Activated CD8-positive, alpha-beta T cell treated with anti-CD3 and anti-CD28 coated beads, Interleukin-2, amount 10 ng/mL, durations not matched to agents 7 days and 5 days (primary cell): ENCODE data around the gene CUBN. TPM values are rescaled to one million over a fixed set of nuclear protein-coding genes. Genes with fewer than 3 reads are reported as not detected.
A peak's percentile ranks its signal among the peaks of the same experiment; 100 is the strongest.
"Not testable (repeated sequence)": the region's sequence is repeated elsewhere in the genome, so short reads cannot be mapped to it uniquely, and the experiment has no call there.

Source experiments
- ATAC-seq: fragments of 150-1000 bp; cut with Tn5 transposase; one replicate; pipeline ENCODE4 v1.10.0; 2021; ENCODE audit warnings: moderate library complexity
- CTCF ChIA-PET: fragments of 350-600 bp; sonication (Branson Sonifier 250); formaldehyde crosslinking; loops from one replicate; lab custom pipeline; 2021; ENCODE audit warnings: antibody characterized with exemption; lab: Charles Lee
- POLR2A ChIA-PET: fragments of 350-600 bp; sonication (Branson Sonifier 250); formaldehyde crosslinking; loops from one replicate; lab custom pipeline; 2021; ENCODE audit warnings: antibody characterized with exemption; lab: Charles Lee
- DNase-seq: peaks from one replicate; pipeline ENCODE4 v3.0.0-alpha.2; 2020
- H3K27ac Mint-ChIP-seq: one replicate; pipeline ENCODE4 v1.8.0; 2021; ENCODE audit warnings: mild to moderate bottlenecking, mixed read lengths
- H3K27me3 Mint-ChIP-seq: one replicate; pipeline ENCODE4 v1.8.0; 2021; ENCODE audit warnings: low read depth, mixed read lengths
- H3K36me3 Mint-ChIP-seq: one replicate; pipeline ENCODE4 v1.8.0; 2021; ENCODE audit warnings: low read depth, mixed read lengths
- H3K4me1 Mint-ChIP-seq: one replicate; pipeline ENCODE4 v1.8.0; 2021; ENCODE audit warnings: low read depth, mixed read lengths
- H3K4me3 Mint-ChIP-seq: one replicate; pipeline ENCODE4 v1.8.0; 2021; ENCODE audit warnings: mild to moderate bottlenecking, mixed read lengths
- H3K9me3 Mint-ChIP-seq: one replicate; pipeline ENCODE4 v1.8.0; 2022; ENCODE audit warnings: mixed read lengths; ENCODE audit not compliant: insufficient read depth
- total RNA-seq, 2 experiments: library from RNA; stranded (reverse); gene quantifications; one replicate each; pipeline ENCODE4 v1.2.3, GENCODE V29; 2021

The CUBN gene
- total RNA-seq, 2 experiments from 2014 or later: 0.68 to 1.2 TPM

GRCh38 chr10:17021656-17022465, 107.8 kb downstream of the CUBN start:
- no peak overlapping the region for H3K27ac Mint-ChIP-seq

DNA sequence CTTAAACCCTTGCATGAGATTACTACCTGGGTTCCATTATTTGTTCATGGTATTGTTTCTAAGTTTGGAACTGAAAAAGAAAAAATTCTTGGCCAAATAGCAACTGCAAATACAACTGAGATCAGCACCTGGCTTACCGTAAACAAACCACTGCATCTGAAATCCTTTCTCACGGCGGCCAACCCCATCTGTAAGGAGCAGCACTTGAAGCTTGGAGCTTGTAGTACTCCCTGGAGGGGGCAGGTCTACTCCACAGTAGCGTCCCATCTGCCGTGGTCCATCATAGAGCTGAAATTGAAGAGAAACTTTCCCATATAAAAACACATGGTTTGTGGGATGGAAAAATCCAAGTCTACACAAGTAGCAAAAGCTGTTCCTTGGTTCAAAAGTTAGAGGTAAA, 109.9 kb downstream of the CUBN start:
- peaks cover 38% of the 10 kb centered on the region for H3K4me1 Mint-ChIP-seq
- no peak for ATAC-seq

More at GRCh38 chr10:17021656-17022465, 107.8 kb downstream of the CUBN start:
- ATAC-seq (no peak), DNase-seq (peak; percentile 15)
- Mint-ChIP-seq H3K9me3 (peaks cover 11% of the 10 kb centered on the region), H3K36me3 (peaks cover 16% of the 10 kb centered on the region), H3K27me3 (no peaks in the 10 kb centered on the region), H3K4me1 (peaks cover 57% of the 10 kb centered on the region), H3K4me3 (no peak overlapping the region)
- ChIA-PET POLR2A (interaction anchor here (0.6 to 6.9 kb wide), 3 partner anchors 52 to 208 kb away, joined by 3 to 127 read pairs (median 3); partner anchors contain the start of genes RSU1 and VIM), CTCF (interaction anchor here (0.9 to 1.8 kb wide), 3 partner anchors 13 to 185 kb away, joined by 3 to 4 read pairs (median 3); no protein-coding TSS in a partner anchor)

GRCh38 chr10:17013131-17013983, 116.3 kb downstream of the CUBN start:
- peaks cover 10% of the 10 kb centered on the region for H3K36me3 Mint-ChIP-seq
- H3K4me3 Mint-ChIP-seq, POLR2A ChIA-PET, ATAC-seq, CTCF ChIA-PET, H3K27me3 Mint-ChIP-seq, DNase-seq, H3K9me3 Mint-ChIP-seq: not testable (repeated sequence)
- H3K27ac Mint-ChIP-seq: peak overlapping the region; percentile 53
- H3K4me1 Mint-ChIP-seq: peaks cover 16% of the 10 kb centered on the region

More for the DNA sequence above, 109.9 kb downstream of the CUBN start:
- POLR2A ChIA-PET: interaction anchor here (1.5 to 2.1 kb wide), 2 partner anchors 209 to 211 kb away, joined by 4 to 10 read pairs; partner anchors contain the start of gene VIM
- DNase-seq: no peak
- H3K36me3 Mint-ChIP-seq: peaks cover 16% of the 10 kb centered on the region
- H3K27ac Mint-ChIP-seq: no peak overlapping the region
- H3K4me3 Mint-ChIP-seq: no peak overlapping the region
- H3K27me3 Mint-ChIP-seq: no peaks in the 10 kb centered on the region
- CTCF ChIA-PET: no interaction called here
- peaks cover 11% of the 10 kb centered on the region for H3K9me3 Mint-ChIP-seq

DNA sequence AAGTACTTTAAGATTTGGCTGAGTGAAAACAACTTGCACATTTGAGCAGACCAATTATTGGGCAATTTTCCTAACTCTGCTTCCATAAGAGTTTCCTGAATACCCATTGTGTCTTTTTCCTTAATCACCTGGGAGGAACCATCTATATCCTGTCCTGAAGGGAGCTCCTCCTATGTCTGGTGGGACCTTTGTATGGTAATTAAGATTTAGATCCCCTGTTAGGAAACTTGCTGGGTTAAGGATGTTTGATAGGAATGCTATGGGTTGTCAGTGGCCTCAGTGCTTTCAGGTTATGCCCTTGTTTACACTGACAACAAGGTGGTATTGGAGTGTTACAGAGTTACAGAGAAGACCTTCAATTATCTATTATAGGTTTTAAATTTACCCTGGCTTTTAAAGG, 116.9 kb downstream of the CUBN start:
- POLR2A ChIA-PET, H3K27me3 Mint-ChIP-seq, H3K27ac Mint-ChIP-seq, ATAC-seq, H3K36me3 Mint-ChIP-seq, H3K4me3 Mint-ChIP-seq, CTCF ChIA-PET, H3K9me3 Mint-ChIP-seq, DNase-seq: not testable (repeated sequence)
- H3K4me1 Mint-ChIP-seq: peaks cover 20% of the 10 kb centered on the region

DNA sequence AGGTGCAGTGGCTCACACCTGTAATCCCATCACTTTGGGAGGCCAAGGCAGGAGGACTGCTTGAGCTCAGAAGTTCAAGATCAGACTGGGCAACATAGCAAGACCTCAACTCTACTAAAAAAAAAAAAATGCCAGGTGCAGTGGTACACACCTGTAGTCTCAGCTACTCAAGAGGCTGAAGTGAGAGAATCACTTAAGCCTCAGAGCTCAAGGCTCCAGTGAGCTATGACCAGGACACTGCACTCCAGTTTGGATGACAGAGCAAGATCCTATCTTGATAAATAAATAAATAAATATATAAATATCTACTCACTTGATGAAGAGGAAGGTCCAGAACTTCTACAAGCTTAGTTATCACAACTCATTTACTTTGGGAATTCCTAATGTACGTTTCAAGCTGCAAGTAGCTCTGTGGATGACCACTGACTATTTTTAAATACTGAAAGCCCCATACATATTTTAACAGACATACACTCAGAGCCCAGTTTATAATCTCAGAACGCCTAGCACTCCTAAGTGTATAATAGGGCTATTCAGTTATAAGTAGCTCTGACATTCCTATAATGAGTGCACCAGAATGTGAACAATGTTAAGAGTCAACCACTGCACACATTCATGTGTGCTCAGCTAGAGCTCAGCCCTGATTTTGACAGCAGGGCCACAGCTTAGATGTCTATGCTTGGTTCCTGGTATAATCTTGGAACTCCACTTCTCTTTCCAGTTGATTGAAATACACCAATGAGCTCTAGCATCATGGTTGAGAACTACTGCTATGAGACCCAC, 119.1 kb downstream of the CUBN start:
- no peaks in the 10 kb centered on the region for H3K27me3 Mint-ChIP-seq
- ATAC-seq (no peak), DNase-seq (no peak)
- H3K27ac Mint-ChIP-seq: no peak overlapping the region
- POLR2A ChIA-PET: no interaction called here
- H3K4me3 Mint-ChIP-seq: no peak overlapping the region
- H3K4me1 Mint-ChIP-seq: peaks cover 27% of the 10 kb centered on the region
- CTCF ChIA-PET: interaction anchor here (0.8 kb wide), 1 partner anchor 88 kb away, joined by 3 read pairs; no protein-coding TSS in a partner anchor
- H3K9me3 Mint-ChIP-seq: no peaks in the 10 kb centered on the region
- H3K36me3 Mint-ChIP-seq: peaks cover 11% of the 10 kb centered on the region

DNA sequence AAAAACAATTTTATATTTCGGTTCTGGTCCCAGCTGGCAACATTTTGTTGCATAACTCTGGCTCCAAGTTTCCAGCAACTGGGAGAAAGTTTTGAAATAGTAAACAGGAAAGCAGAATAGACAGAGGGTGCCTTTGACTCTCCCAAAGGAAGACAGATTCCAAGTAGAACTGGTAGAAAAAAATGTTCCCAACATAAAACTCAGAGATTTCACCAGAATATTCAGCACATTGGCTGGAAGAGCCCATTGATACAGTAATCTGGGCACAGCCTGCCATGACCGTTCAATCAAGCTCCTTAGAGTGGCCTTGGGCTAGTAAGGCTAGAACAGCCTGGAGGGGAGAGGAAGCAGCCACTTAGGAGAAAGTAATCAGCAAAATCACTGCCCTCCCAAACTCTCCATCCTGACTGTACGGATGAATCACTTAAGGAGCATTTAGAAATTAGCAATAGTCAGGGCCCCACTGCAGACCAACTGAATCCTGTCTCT, 120.4 kb downstream of the CUBN start:
- H3K4me3 Mint-ChIP-seq: no peak overlapping the region
- H3K27me3 Mint-ChIP-seq: peaks cover 3% of the 10 kb centered on the region
- H3K27ac Mint-ChIP-seq: no peak overlapping the region
- ChIA-PET CTCF (interaction anchor here (1.8 kb wide), 1 partner anchor 13 kb away, joined by 4 read pairs; no protein-coding TSS in a partner anchor), POLR2A (no interaction called here)
- H3K9me3 Mint-ChIP-seq: no peaks in the 10 kb centered on the region
- peaks cover 35% of the 10 kb centered on the region for H3K4me1 Mint-ChIP-seq
- DNase-seq (no peak), ATAC-seq (no peak)
- peaks cover 11% of the 10 kb centered on the region for H3K36me3 Mint-ChIP-seq

DNA sequence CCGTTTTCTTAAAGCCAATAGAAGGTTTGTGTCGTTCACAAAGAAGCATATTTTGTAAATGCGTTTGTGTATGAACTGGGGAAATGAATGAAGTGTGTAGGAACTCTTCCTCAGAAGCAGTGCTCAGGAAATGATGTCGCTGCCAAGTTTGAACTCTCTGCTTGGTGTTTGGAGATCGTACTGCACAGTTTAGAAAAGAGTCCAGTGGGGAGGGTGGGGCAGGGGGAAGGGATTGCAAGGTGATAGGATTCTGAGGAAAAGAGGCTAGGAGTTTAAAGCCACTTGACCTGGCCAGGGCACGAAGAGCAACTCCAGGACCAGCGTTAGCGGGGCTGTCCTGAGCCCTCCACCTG, 122.2 kb downstream of the CUBN start:
- ChIA-PET CTCF (interaction anchor here (1.8 kb wide), 1 partner anchor 15 kb away, joined by 4 read pairs; no protein-coding TSS in a partner anchor), POLR2A (no interaction called here)
- no peak for ATAC-seq
- Mint-ChIP-seq H3K4me1 (peaks cover 40% of the 10 kb centered on the region), H3K36me3 (peaks cover 11% of the 10 kb centered on the region), H3K27me3 (peaks cover 3% of the 10 kb centered on the region), H3K4me3 (no peak overlapping the region), H3K27ac (peak overlapping the region; percentile 9), H3K9me3 (no peaks in the 10 kb centered on the region)
- DNase-seq: no peak

- DNase-seq: no peak
- CTCF ChIA-PET: no interaction called here
- no peak overlapping the region for H3K4me3 Mint-ChIP-seq
- H3K9me3 Mint-ChIP-seq: no peaks in the 10 kb centered on the region
- H3K27me3 Mint-ChIP-seq: peaks cover 3% of the 10 kb centered on the region
- no peak for ATAC-seq
- peaks cover 11% of the 10 kb centered on the region for H3K36me3 Mint-ChIP-seq
- POLR2A ChIA-PET: no interaction called here
- peak overlapping the region; percentile 9 for H3K27ac Mint-ChIP-seq
- peaks cover 46% of the 10 kb centered on the region for H3K4me1 Mint-ChIP-seq
These were observed 122.8 kb downstream of the CUBN start for GRCh38 chr10:17006631-17007417.

GRCh38 chr10:17005621-17006566, 123.7 kb downstream of the CUBN start:
- Mint-ChIP-seq H3K27ac (no peak overlapping the region), H3K36me3 (peaks cover 6% of the 10 kb centered on the region), H3K27me3 (peaks cover 3% of the 10 kb centered on the region), H3K4me3 (no peak overlapping the region), H3K9me3 (no peaks in the 10 kb centered on the region), H3K4me1 (peaks cover 55% of the 10 kb centered on the region)
- ChIA-PET POLR2A (no interaction called here), CTCF (no interaction called here)
- ATAC-seq (no peak), DNase-seq (no peak)
